ENCODE data around the gene C16orf89. TPM values are rescaled to one million over a fixed set of nuclear protein-coding genes. Genes with fewer than 3 reads are reported as not detected.

The C16orf89 gene
- total and polyA plus RNA-seq, 2 experiments from 2014 or later, result 2.8 to 4.4 TPM

DNA sequence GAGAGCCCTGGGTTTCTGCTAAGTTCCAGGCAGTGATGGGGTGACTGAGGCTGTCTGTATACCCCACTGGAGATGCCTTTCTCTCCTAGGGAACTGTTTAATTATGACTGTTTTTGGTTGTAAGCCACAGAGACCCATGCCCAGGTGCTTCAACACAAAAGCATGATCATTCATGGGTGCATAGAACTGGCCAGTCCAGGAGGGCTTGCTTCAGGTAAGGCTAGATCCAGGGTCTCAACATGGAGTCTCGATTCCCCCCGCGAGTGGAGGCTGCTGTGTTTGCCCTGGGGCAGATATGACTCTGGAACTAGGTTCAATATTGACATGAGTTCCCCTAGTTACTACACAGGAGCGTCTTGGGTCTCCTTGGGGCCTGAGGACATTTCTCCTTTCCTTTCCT is 49.9 kb downstream of the C16orf89 start (continued):
- TF ChIP-seq, protein P1, sequence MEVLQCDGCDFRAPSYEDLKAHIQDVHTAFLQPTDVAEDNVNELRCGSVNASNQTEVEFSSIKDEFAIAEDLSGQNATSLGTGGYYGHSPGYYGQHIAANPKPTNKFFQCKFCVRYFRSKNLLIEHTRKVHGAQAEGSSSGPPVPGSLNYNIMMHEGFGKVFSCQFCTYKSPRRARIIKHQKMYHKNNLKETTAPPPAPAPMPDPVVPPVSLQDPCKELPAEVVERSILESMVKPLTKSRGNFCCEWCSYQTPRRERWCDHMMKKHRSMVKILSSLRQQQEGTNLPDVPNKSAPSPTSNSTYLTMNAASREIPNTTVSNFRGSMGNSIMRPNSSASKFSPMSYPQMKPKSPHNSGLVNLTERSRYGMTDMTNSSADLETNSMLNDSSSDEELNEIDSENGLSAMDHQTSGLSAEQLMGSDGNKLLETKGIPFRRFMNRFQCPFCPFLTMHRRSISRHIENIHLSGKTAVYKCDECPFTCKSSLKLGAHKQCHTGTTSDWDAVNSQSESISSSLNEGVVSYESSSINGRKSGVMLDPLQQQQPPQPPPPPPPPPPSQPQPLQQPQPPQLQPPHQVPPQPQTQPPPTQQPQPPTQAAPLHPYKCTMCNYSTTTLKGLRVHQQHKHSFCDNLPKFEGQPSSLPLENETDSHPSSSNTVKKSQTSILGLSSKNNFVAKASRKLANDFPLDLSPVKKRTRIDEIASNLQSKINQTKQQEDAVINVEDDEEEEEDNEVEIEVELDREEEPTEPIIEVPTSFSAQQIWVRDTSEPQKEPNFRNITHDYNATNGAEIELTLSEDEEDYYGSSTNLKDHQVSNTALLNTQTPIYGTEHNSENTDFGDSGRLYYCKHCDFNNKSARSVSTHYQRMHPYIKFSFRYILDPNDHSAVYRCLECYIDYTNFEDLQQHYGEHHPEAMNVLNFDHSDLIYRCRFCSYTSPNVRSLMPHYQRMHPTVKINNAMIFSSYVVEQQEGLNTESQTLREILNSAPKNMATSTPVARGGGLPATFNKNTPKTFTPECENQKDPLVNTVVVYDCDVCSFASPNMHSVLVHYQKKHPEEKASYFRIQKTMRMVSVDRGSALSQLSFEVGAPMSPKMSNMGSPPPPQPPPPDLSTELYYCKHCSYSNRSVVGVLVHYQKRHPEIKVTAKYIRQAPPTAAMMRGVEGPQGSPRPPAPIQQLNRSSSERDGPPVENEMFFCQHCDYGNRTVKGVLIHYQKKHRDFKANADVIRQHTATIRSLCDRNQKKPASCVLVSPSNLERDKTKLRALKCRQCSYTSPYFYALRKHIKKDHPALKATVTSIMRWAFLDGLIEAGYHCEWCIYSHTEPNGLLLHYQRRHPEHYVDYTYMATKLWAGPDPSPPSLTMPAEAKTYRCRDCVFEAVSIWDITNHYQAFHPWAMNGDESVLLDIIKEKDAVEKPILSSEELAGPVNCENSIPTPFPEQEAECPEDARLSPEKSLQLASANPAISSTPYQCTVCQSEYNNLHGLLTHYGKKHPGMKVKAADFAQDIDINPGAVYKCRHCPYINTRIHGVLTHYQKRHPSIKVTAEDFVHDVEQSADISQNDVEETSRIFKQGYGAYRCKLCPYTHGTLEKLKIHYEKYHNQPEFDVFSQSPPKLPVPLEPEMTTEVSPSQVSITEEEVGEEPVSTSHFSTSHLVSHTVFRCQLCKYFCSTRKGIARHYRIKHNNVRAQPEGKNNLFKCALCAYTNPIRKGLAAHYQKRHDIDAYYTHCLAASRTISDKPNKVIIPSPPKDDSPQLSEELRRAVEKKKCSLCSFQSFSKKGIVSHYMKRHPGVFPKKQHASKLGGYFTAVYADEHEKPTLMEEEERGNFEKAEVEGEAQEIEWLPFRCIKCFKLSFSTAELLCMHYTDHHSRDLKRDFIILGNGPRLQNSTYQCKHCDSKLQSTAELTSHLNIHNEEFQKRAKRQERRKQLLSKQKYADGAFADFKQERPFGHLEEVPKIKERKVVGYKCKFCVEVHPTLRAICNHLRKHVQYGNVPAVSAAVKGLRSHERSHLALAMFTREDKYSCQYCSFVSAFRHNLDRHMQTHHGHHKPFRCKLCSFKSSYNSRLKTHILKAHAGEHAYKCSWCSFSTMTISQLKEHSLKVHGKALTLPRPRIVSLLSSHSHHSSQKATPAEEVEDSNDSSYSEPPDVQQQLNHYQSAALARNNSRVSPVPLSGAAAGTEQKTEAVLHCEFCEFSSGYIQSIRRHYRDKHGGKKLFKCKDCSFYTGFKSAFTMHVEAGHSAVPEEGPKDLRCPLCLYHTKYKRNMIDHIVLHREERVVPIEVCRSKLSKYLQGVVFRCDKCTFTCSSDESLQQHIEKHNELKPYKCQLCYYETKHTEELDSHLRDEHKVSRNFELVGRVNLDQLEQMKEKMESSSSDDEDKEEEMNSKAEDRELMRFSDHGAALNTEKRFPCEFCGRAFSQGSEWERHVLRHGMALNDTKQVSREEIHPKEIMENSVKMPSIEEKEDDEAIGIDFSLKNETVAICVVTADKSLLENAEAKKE (CRISPR knock-in tag; IDR thresholded peaks at IDR 0.05), result no peak
- TF ChIP-seq EZH2phosphoT487 (IDR thresholded peaks at IDR 0.05; ENCODE audit: unreplicated experiment), result no peak

DNA sequence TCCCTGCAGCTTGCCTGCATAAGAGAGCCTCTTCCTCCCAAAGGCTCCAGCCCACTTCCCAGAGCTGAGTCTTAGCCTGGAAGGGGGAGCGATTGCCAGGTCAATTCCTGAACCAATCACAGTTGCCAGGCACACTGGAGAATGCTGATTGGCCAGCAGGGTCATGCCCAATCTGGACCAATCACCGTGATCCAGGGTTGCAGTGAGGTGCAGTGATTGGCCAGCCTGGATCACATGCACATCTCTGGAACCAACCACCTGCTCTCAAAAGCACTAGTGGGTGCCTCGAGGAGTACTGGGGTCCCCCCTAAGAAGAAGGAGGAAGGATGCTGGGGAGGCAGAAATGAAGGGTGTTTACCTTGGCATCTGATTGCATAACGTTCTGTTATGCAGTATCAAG is 50.4 kb downstream of the C16orf89 start:
- Histone ChIP-seq H3K36me3 (ENCODE audit: insufficient read depth) (no peaks in the 10 kb centered on the region), H3K79me2 (replicated peaks; ENCODE audit: insufficient read depth) (no peaks in the 10 kb centered on the region), H3K4me3 (no peak overlapping the region), H3K4me2 (no peak overlapping the region), H3K27ac (ENCODE audit: low read depth) (no peak overlapping the region), H3K9me2 (ENCODE audit: insufficient read depth) (no peaks in the 10 kb centered on the region), H4K20me1 (replicated peaks; ENCODE audit: insufficient read depth) (no peaks in the 10 kb centered on the region), H2AFZ (no peak overlapping the region), H3F3A (replicated peaks; ENCODE audit: low read depth) (no peaks in the 10 kb centered on the region), H3K27me3 (ENCODE audit: insufficient read depth) (no peaks in the 10 kb centered on the region), H3K4me1 (ENCODE audit: insufficient read depth) (no peaks in the 10 kb centered on the region)
- TF ChIP-seq, protein P2, sequence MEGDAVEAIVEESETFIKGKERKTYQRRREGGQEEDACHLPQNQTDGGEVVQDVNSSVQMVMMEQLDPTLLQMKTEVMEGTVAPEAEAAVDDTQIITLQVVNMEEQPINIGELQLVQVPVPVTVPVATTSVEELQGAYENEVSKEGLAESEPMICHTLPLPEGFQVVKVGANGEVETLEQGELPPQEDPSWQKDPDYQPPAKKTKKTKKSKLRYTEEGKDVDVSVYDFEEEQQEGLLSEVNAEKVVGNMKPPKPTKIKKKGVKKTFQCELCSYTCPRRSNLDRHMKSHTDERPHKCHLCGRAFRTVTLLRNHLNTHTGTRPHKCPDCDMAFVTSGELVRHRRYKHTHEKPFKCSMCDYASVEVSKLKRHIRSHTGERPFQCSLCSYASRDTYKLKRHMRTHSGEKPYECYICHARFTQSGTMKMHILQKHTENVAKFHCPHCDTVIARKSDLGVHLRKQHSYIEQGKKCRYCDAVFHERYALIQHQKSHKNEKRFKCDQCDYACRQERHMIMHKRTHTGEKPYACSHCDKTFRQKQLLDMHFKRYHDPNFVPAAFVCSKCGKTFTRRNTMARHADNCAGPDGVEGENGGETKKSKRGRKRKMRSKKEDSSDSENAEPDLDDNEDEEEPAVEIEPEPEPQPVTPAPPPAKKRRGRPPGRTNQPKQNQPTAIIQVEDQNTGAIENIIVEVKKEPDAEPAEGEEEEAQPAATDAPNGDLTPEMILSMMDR (conservative IDR thresholded peaks at IDR 0.05; ENCODE audit: low read depth in 2 of 2), result no peak
- no peaks in the 10 kb centered on the region for H3K4me1 Mint-ChIP-seq
- DNase-seq (ENCODE audit: low spot score) (no peak), ATAC-seq (no peak; the same call in 2 of the 3 replicates)
- H3K4me3 Mint-ChIP-seq, result no peak overlapping the region
- no peaks in the 10 kb centered on the region for H3K9me3 Mint-ChIP-seq
- H3K27ac Mint-ChIP-seq, result no peak overlapping the region
- no peaks in the 10 kb centered on the region; the same call in 2 of the 3 replicates for H3K36me3 Mint-ChIP-seq (ENCODE audit: low read depth)
- H3K27me3 Mint-ChIP-seq (ENCODE audit: insufficient read depth, low read depth, poor library complexity), result peaks cover 3% of the 10 kb centered on the region
